Activated naive CD8-positive, alpha-beta T cell treated with anti-CD3 and anti-CD28 coated beads, Interleukin-2, amount 50 U/mL, for 24 hours (primary cell): ENCODE measurements around the gene C1orf105.

Source experiments
- ATAC-seq: fragments of 150-1000 bp; cut with Tn5 transposase; one replicate; pipeline ENCODE4 v1.10.0; 2021
- DNase-seq: peaks from one replicate; pipeline ENCODE4 v3.0.0; 2021
- H3K27ac Mint-ChIP-seq: one replicate; pipeline ENCODE4 v1.8.0; 2021; ENCODE audit warnings: mild to moderate bottlenecking, mixed read lengths
- H3K27me3 Mint-ChIP-seq: one replicate; pipeline ENCODE4 v1.8.0; 2021; ENCODE audit warnings: mixed read lengths
- H3K36me3 Mint-ChIP-seq: one replicate; pipeline ENCODE4 v1.8.0; 2021; ENCODE audit warnings: low read depth, mixed read lengths
- H3K4me1 Mint-ChIP-seq: one replicate; pipeline ENCODE4 v1.8.0; 2021; ENCODE audit warnings: mixed read lengths
- H3K4me3 Mint-ChIP-seq: one replicate; pipeline ENCODE4 v1.8.0; 2021; ENCODE audit warnings: mild to moderate bottlenecking, moderate library complexity, mixed read lengths
- H3K9me3 Mint-ChIP-seq: one replicate; pipeline ENCODE4 v1.8.0; 2021; ENCODE audit warnings: mixed read lengths

The C1orf105 gene

GRCh38 chr1:172390301-172390682 lies 30.2 kb upstream of the C1orf105 start:
- no peaks in the 10 kb centered on the region for H3K36me3 Mint-ChIP-seq
- no peaks in the 10 kb centered on the region for H3K27me3 Mint-ChIP-seq
- peaks cover 44% of the 10 kb centered on the region for H3K4me1 Mint-ChIP-seq
- H3K4me3 Mint-ChIP-seq: no peak overlapping the region
- no peak for DNase-seq
- peak overlapping the region; percentile 78 for H3K27ac Mint-ChIP-seq
- no peaks in the 10 kb centered on the region for H3K9me3 Mint-ChIP-seq
- no peak for ATAC-seq

- Mint-ChIP-seq H3K9me3 (no peaks in the 10 kb centered on the region), H3K4me3 (no peak overlapping the region), H3K4me1 (peaks cover 49% of the 10 kb centered on the region), H3K27me3 (no peaks in the 10 kb centered on the region), H3K27ac (peak overlapping the region; percentile 78), H3K36me3 (no peaks in the 10 kb centered on the region)
- no peak for DNase-seq
- no peak for ATAC-seq
These were observed 29.6 kb upstream of the C1orf105 start for GRCh38 chr1:172390683-172391551.

- Mint-ChIP-seq H3K36me3 (no peaks in the 10 kb centered on the region), H3K9me3 (no peaks in the 10 kb centered on the region), H3K27me3 (no peaks in the 10 kb centered on the region), H3K4me1 (peaks cover 58% of the 10 kb centered on the region), H3K27ac (no peak overlapping the region), H3K4me3 (no peak overlapping the region)
- ATAC-seq (no peak), DNase-seq (no peak)
These were observed 28.5 kb upstream of the C1orf105 start for GRCh38 chr1:172391976-172392375.

GRCh38 chr1:172393354-172393753 lies 27.1 kb upstream of the C1orf105 start:
- Mint-ChIP-seq H3K4me1 (peaks cover 72% of the 10 kb centered on the region), H3K27me3 (no peaks in the 10 kb centered on the region), H3K36me3 (no peaks in the 10 kb centered on the region), H3K27ac (peak overlapping the region; percentile 77), H3K9me3 (no peaks in the 10 kb centered on the region), H3K4me3 (peak overlapping the region; percentile 62)
- ATAC-seq: no peak
- no peak for DNase-seq

GRCh38 chr1:172394141-172394751 lies 26.2 kb upstream of the C1orf105 start:
- Mint-ChIP-seq H3K27me3 (no peaks in the 10 kb centered on the region), H3K4me1 (peaks cover 81% of the 10 kb centered on the region), H3K27ac (peak overlapping the region; percentile 77), H3K36me3 (no peaks in the 10 kb centered on the region), H3K9me3 (no peaks in the 10 kb centered on the region), H3K4me3 (peak overlapping the region; percentile 62)
- DNase-seq (peak; percentile 50), ATAC-seq (peak; percentile 95)

- H3K9me3 Mint-ChIP-seq: no peaks in the 10 kb centered on the region
- H3K27me3 Mint-ChIP-seq: no peaks in the 10 kb centered on the region
- H3K36me3 Mint-ChIP-seq: no peaks in the 10 kb centered on the region
- DNase-seq (no peak), ATAC-seq (no peak)
- peak overlapping the region; percentile 62 for H3K4me3 Mint-ChIP-seq
- peaks cover 87% of the 10 kb centered on the region for H3K4me1 Mint-ChIP-seq
- peak overlapping the region; percentile 77 for H3K27ac Mint-ChIP-seq
These were observed 25.7 kb upstream of the C1orf105 start for GRCh38 chr1:172394811-172395210.

GRCh38 chr1:172395576-172395975 lies 24.9 kb upstream of the C1orf105 start:
- no peak overlapping the region for H3K27ac Mint-ChIP-seq
- ATAC-seq: no peak
- no peaks in the 10 kb centered on the region for H3K9me3 Mint-ChIP-seq
- no peaks in the 10 kb centered on the region for H3K36me3 Mint-ChIP-seq
- H3K4me3 Mint-ChIP-seq: no peak overlapping the region
- no peaks in the 10 kb centered on the region for H3K27me3 Mint-ChIP-seq
- H3K4me1 Mint-ChIP-seq: peaks cover 90% of the 10 kb centered on the region
- no peak for DNase-seq

- Mint-ChIP-seq H3K27ac (no peak overlapping the region), H3K9me3 (no peaks in the 10 kb centered on the region)
- ATAC-seq: peak; percentile 72
These were observed 23.3 kb upstream of the C1orf105 start for GRCh38 chr1:172397221-172397620.

GRCh38 chr1:172397633-172398032 lies 22.9 kb upstream of the C1orf105 start:
- Mint-ChIP-seq H3K9me3 (no peaks in the 10 kb centered on the region), H3K27me3 (no peaks in the 10 kb centered on the region), H3K4me1 (peaks cover 81% of the 10 kb centered on the region)

More at GRCh38 chr1:172397221-172397620, 23.3 kb upstream of the C1orf105 start:
- Mint-ChIP-seq H3K36me3 (no peaks in the 10 kb centered on the region), H3K4me1 (peaks cover 83% of the 10 kb centered on the region), H3K4me3 (no peak overlapping the region), H3K27me3 (no peaks in the 10 kb centered on the region)
- DNase-seq: no peak

GRCh38 chr1:172398193-172398592 lies 22.3 kb upstream of the C1orf105 start:
- Mint-ChIP-seq H3K4me1 (peaks cover 78% of the 10 kb centered on the region), H3K9me3 (no peaks in the 10 kb centered on the region), H3K27me3 (no peaks in the 10 kb centered on the region), H3K4me3 (no peak overlapping the region), H3K27ac (no peak overlapping the region), H3K36me3 (no peaks in the 10 kb centered on the region)
- ATAC-seq (no peak), DNase-seq (no peak)

More at GRCh38 chr1:172397633-172398032, 22.9 kb upstream of the C1orf105 start:
- Mint-ChIP-seq H3K4me3 (no peak overlapping the region), H3K36me3 (no peaks in the 10 kb centered on the region), H3K27ac (no peak overlapping the region)
- DNase-seq: no peak
- ATAC-seq: no peak

- Mint-ChIP-seq H3K4me1 (peaks cover 73% of the 10 kb centered on the region), H3K9me3 (no peaks in the 10 kb centered on the region), H3K27ac (peak overlapping the region; percentile 39), H3K27me3 (no peaks in the 10 kb centered on the region), H3K4me3 (peak overlapping the region; percentile 40), H3K36me3 (no peaks in the 10 kb centered on the region)
- DNase-seq: no peak
- no peak for ATAC-seq
These were observed 21.3 kb upstream of the C1orf105 start for GRCh38 chr1:172398970-172399755.

GRCh38 chr1:172399756-172400721 lies 20.4 kb upstream of the C1orf105 start:
- no peaks in the 10 kb centered on the region for H3K27me3 Mint-ChIP-seq
- no peak overlapping the region for H3K27ac Mint-ChIP-seq
- DNase-seq (no peak), ATAC-seq (no peak)
- peaks cover 64% of the 10 kb centered on the region for H3K4me1 Mint-ChIP-seq
- no peaks in the 10 kb centered on the region for H3K9me3 Mint-ChIP-seq
- H3K4me3 Mint-ChIP-seq: no peak overlapping the region
- no peaks in the 10 kb centered on the region for H3K36me3 Mint-ChIP-seq

GRCh38 chr1:172400722-172401105 lies 19.8 kb upstream of the C1orf105 start:
- Mint-ChIP-seq H3K36me3 (no peaks in the 10 kb centered on the region), H3K9me3 (no peaks in the 10 kb centered on the region), H3K4me1 (peaks cover 58% of the 10 kb centered on the region), H3K27me3 (no peaks in the 10 kb centered on the region), H3K27ac (no peak overlapping the region), H3K4me3 (no peak overlapping the region)
- ATAC-seq (no peak), DNase-seq (no peak)

- no peak overlapping the region for H3K4me3 Mint-ChIP-seq
- ATAC-seq (no peak), DNase-seq (no peak)
- no peaks in the 10 kb centered on the region for H3K27me3 Mint-ChIP-seq
- no peaks in the 10 kb centered on the region for H3K9me3 Mint-ChIP-seq
- peaks cover 51% of the 10 kb centered on the region for H3K4me1 Mint-ChIP-seq
- H3K36me3 Mint-ChIP-seq: no peaks in the 10 kb centered on the region
- H3K27ac Mint-ChIP-seq: no peak overlapping the region
These were observed 19.0 kb upstream of the C1orf105 start for GRCh38 chr1:172401477-172401876.
